Measurements from ENCODE around the gene CGB1. TPM values are rescaled to one million over a fixed set of nuclear protein-coding genes. Genes with fewer than 3 reads are reported as not detected.

The CGB1 gene
- total and polyA plus RNA-seq, 2 donors from 2014 or later, result not detected

- DNase-seq (no peak), FAIRE-seq (no peak)
- H3K4me1 ChIP-seq (ENCODE audit: control insufficient read depth in 2 of 3, insufficient read depth in 2 of 3, low read depth in 1 of 3, low read length in 3 of 3), result peaks cover 0 to 27% (median 11%) of the 10 kb centered on the region in 3 donors
- TF ChIP-seq CTCF (IDR thresholded peaks at IDR 0.05; ENCODE audit: borderline replicate concordance, extremely low read depth, insufficient read depth), result no peak
- no peaks in the 10 kb centered on the region for H3K27me3 ChIP-seq (ENCODE audit: control insufficient read depth, insufficient read depth, low read length)
- H3K4me3 ChIP-seq (ENCODE audit: low read length in 3 of 3), result peak overlapping the region; percentile 72 to 97 (median 78)
- peak overlapping the region; percentile 87 to 95 for H3K27ac ChIP-seq (ENCODE audit: low read depth in 2 of 2, low read length in 2 of 2)
- H3K9me3 ChIP-seq (ENCODE audit: control insufficient read depth in 2 of 3, insufficient read depth in 1 of 3, low read length in 3 of 3), result no peaks in the 10 kb centered on the region
- intact Hi-C loops (cut with DNase I), result no loop called here
- H3K36me3 ChIP-seq (ENCODE audit: control insufficient read depth in 2 of 3, insufficient read depth in 3 of 3, low read length in 3 of 3), result peaks cover 0 to 4% (median 2%) of the 10 kb centered on the region in 3 donors
- H3K9ac ChIP-seq (ENCODE audit: low read length in 3 of 3), result peak overlapping the region; percentile 65 to 99 (median 81)
These were observed 44.0 kb downstream of the CGB1 start for GRCh38 chr19:48992581-48993174.

GRCh38 chr19:48991873-48992580, 44.7 kb downstream of the CGB1 start:
- no peak for TF ChIP-seq CTCF (IDR thresholded peaks at IDR 0.05; ENCODE audit: borderline replicate concordance, extremely low read depth, insufficient read depth)
- Histone ChIP-seq H3K36me3 (ENCODE audit: control insufficient read depth in 2 of 3, insufficient read depth in 3 of 3, low read length in 3 of 3) (peaks cover 0 to 6% (median 2%) of the 10 kb centered on the region in 3 donors), H3K9ac (ENCODE audit: low read length in 3 of 3) (peak overlapping the region; percentile 65 to 99 (median 81)), H3K4me1 (ENCODE audit: control insufficient read depth in 2 of 3, insufficient read depth in 2 of 3, low read depth in 1 of 3, low read length in 3 of 3) (peaks cover 0 to 27% (median 11%) of the 10 kb centered on the region in 3 donors), H3K4me3 (ENCODE audit: low read length in 3 of 3) (peak overlapping the region; percentile 72 to 97 (median 78)), H3K27me3 (ENCODE audit: control insufficient read depth, insufficient read depth, low read length) (no peaks in the 10 kb centered on the region), H3K9me3 (ENCODE audit: control insufficient read depth in 2 of 3, insufficient read depth in 1 of 3, low read length in 3 of 3) (no peaks in the 10 kb centered on the region), H3K27ac (ENCODE audit: low read depth in 2 of 2, low read length in 2 of 2) (peak overlapping the region; percentile 87 to 95)
- FAIRE-seq (no peak), DNase-seq (peak in 4 of 5 donors; percentile 52 to 86 (median 70))
- intact Hi-C loops (cut with DNase I), result no loop called here

- Histone ChIP-seq H3K9ac (ENCODE audit: low read length in 3 of 3) (peak overlapping the region in 1 of 3 donors; percentile 99), H3K4me1 (ENCODE audit: control insufficient read depth in 2 of 3, insufficient read depth in 2 of 3, low read depth in 1 of 3, low read length in 3 of 3) (peaks cover 0 to 27% (median 11%) of the 10 kb centered on the region in 3 donors), H3K36me3 (ENCODE audit: control insufficient read depth in 2 of 3, insufficient read depth in 3 of 3, low read length in 3 of 3) (peaks cover 0 to 10% (median 4%) of the 10 kb centered on the region in 3 donors), H3K27me3 (ENCODE audit: control insufficient read depth, insufficient read depth, low read length) (no peaks in the 10 kb centered on the region), H3K27ac (ENCODE audit: low read depth in 2 of 2, low read length in 2 of 2) (no peak overlapping the region), H3K4me3 (ENCODE audit: low read length in 3 of 3) (peak overlapping the region in 1 of 3 donors; percentile 97), H3K9me3 (ENCODE audit: control insufficient read depth in 2 of 3, insufficient read depth in 1 of 3, low read length in 3 of 3) (no peaks in the 10 kb centered on the region)
- DNase-seq (no peak), FAIRE-seq (no peak)
- no peak for TF ChIP-seq CTCF (IDR thresholded peaks at IDR 0.05; ENCODE audit: borderline replicate concordance, extremely low read depth, insufficient read depth)
- intact Hi-C loops (cut with DNase I), result no loop called here
These were observed 45.6 kb downstream of the CGB1 start for GRCh38 chr19:48991011-48991609.

Data from kidney (tissue), 14 donors.